Cardiac muscle cell (in vitro differentiated cells and primary cell): ENCODE data around the gene TSPAN31. TPM values are rescaled to one million over a fixed set of nuclear protein-coding genes. Genes with fewer than 3 reads are reported as not detected.

ENCODE experiments used
- DNase-seq, 2 donors: peaks; one replicate each; pipeline versions ENCODE4 v3.0.0 to v3.0.0-alpha.2; 2010 to 2017; ENCODE audit warnings: low read depth in 1 of 2, low spot score in 1 of 2
- H3K27ac ChIP-seq: fragments of 200-600 bp; sonication (generic); 2 replicates; pipeline ENCODE4 v1.5.1; 2016
- H3K27me3 ChIP-seq: fragments of 200-600 bp; sonication (generic); 2 replicates; pipeline ENCODE4 v1.6.0; 2016; ENCODE audit warnings: control low read depth
- H3K36me3 ChIP-seq: fragments of 200-600 bp; sonication (generic); 2 replicates; pipeline ENCODE4 v1.5.1; 2016; ENCODE audit warnings: control low read depth
- H3K4me1 ChIP-seq: fragments of 200-600 bp; sonication (generic); 2 replicates; pipeline ENCODE4 v1.8.1; 2017; ENCODE audit warnings: low read depth, mild to moderate bottlenecking, mixed run types
- H3K4me3 ChIP-seq: fragments of 200-600 bp; sonication (generic); 2 replicates; pipeline ENCODE4 v1.5.1; 2016; ENCODE audit warnings: mild to moderate bottlenecking
- H3K9me3 ChIP-seq: fragments of 200-600 bp; sonication (generic); 2 replicates; pipeline ENCODE4 v1.5.1; 2017; ENCODE audit warnings: low read depth, mild to moderate bottlenecking, control low read depth
- polyA plus RNA-seq: library from polyadenylated mRNA; unstranded; fragments of >200 nt; fragmentation: Nextera tagmentation; extraction: Ambion mirVana; gene quantifications from 2 replicates; pipeline ENCODE4 v1.2.1, GENCODE V29; 2016
- total RNA-seq: library from RNA; depleted of rRNA; stranded (reverse); fragments of >200 nt; gene quantifications from 2 replicates; pipeline ENCODE4 v1.2.3, GENCODE V29; 2016
- TF ChIP-seq, protein P1 (sequence below): IDR thresholded peaks from 2 replicates; pipeline ENCODE4 v1.5.1; 2012; ENCODE audit warnings: low read depth, mild to moderate bottlenecking, low read length

TSPAN31 gene
- total and polyA plus RNA-seq, 2 experiments from 2014 or later, result 65.9 to 66.3 TPM

GRCh38 chr12:57796996-57797395 lies 52.2 kb downstream of the TSPAN31 start:
- peaks cover 49% of the 10 kb centered on the region for H3K36me3 ChIP-seq
- TF ChIP-seq, protein P1, sequence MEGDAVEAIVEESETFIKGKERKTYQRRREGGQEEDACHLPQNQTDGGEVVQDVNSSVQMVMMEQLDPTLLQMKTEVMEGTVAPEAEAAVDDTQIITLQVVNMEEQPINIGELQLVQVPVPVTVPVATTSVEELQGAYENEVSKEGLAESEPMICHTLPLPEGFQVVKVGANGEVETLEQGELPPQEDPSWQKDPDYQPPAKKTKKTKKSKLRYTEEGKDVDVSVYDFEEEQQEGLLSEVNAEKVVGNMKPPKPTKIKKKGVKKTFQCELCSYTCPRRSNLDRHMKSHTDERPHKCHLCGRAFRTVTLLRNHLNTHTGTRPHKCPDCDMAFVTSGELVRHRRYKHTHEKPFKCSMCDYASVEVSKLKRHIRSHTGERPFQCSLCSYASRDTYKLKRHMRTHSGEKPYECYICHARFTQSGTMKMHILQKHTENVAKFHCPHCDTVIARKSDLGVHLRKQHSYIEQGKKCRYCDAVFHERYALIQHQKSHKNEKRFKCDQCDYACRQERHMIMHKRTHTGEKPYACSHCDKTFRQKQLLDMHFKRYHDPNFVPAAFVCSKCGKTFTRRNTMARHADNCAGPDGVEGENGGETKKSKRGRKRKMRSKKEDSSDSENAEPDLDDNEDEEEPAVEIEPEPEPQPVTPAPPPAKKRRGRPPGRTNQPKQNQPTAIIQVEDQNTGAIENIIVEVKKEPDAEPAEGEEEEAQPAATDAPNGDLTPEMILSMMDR, result no peak
- H3K27me3 ChIP-seq, result no peaks in the 10 kb centered on the region
- no peak overlapping the region for H3K4me3 ChIP-seq
- no peaks in the 10 kb centered on the region for H3K4me1 ChIP-seq
- no peaks in the 10 kb centered on the region for H3K9me3 ChIP-seq
- H3K27ac ChIP-seq, result no peak overlapping the region
- no peak for DNase-seq

GRCh38 chr12:57797933-57798332 lies 53.1 kb downstream of the TSPAN31 start:
- Histone ChIP-seq H3K27ac (no peak overlapping the region), H3K9me3 (no peaks in the 10 kb centered on the region), H3K36me3 (peaks cover 55% of the 10 kb centered on the region), H3K27me3 (no peaks in the 10 kb centered on the region), H3K4me1 (no peaks in the 10 kb centered on the region), H3K4me3 (no peak overlapping the region)
- TF ChIP-seq, protein P1, result no peak
- no peak for DNase-seq

Other genes starting within 250 kb of the TSPAN31 start
- gene DDIT3, start 224.5 kb upstream of the TSPAN31 start, total RNA-seq, result 30.2 and 44.2 TPM in 2 replicates
- 33.8 and 51.3 TPM in 2 replicates for gene DDIT3, start 224.5 kb upstream of the TSPAN31 start, polyA plus RNA-seq
- 13.8 and 14.1 TPM in 2 replicates for gene MBD6, start 222.2 kb upstream of the TSPAN31 start, total RNA-seq
- 22.8 and 36.9 TPM in 2 replicates for gene MBD6, start 222.2 kb upstream of the TSPAN31 start, polyA plus RNA-seq
- 210 and 230 TPM in 2 replicates for gene DCTN2, start 197.8 kb upstream of the TSPAN31 start, total RNA-seq
- gene DCTN2, start 197.8 kb upstream of the TSPAN31 start, polyA plus RNA-seq, result 156 and 157 TPM in 2 replicates
- gene KIF5A, start 195.0 kb upstream of the TSPAN31 start, total RNA-seq, result 0.36 and 0.49 TPM in 2 replicates
- 0.05 and 0.11 TPM in 2 replicates for gene KIF5A, start 195.0 kb upstream of the TSPAN31 start, polyA plus RNA-seq
- gene PIP4K2C, start 153.8 kb upstream of the TSPAN31 start, total RNA-seq, result 15.1 and 23.5 TPM in 2 replicates
- gene PIP4K2C, start 153.8 kb upstream of the TSPAN31 start, polyA plus RNA-seq, result 20.4 and 25.5 TPM in 2 replicates
- 52.1 and 59.0 TPM in 2 replicates for gene DTX3, start 140.2 kb upstream of the TSPAN31 start, total RNA-seq
- 44.5 and 46.6 TPM in 2 replicates for gene DTX3, start 140.2 kb upstream of the TSPAN31 start, polyA plus RNA-seq
- gene ARHGEF25, start 133.6 kb upstream of the TSPAN31 start, total RNA-seq, result 22.3 and 38.6 TPM in 2 replicates
- gene ARHGEF25, start 133.6 kb upstream of the TSPAN31 start, polyA plus RNA-seq, result 2.0 and 3.5 TPM in 2 replicates
- 0.32 TPM in 1 of 2 replicates, not detected in the other for gene B4GALNT1, start 111.8 kb upstream of the TSPAN31 start, total RNA-seq
- 0.29 TPM in 1 of 2 replicates, not detected in the other for gene B4GALNT1, start 111.8 kb upstream of the TSPAN31 start, polyA plus RNA-seq
- gene OS9, start 50.9 kb upstream of the TSPAN31 start, total RNA-seq, result 182 and 202 TPM in 2 replicates
- 122 and 134 TPM in 2 replicates for gene OS9, start 50.9 kb upstream of the TSPAN31 start, polyA plus RNA-seq
- gene AGAP2, start 6.3 kb upstream of the TSPAN31 start, total RNA-seq, result 0.33 and 0.49 TPM in 2 replicates
- gene AGAP2, start 6.3 kb upstream of the TSPAN31 start, polyA plus RNA-seq, result 0.05 and 0.10 TPM in 2 replicates
- 75.8 and 137 TPM in 2 replicates for gene CDK4, start 7.3 kb downstream of the TSPAN31 start, total RNA-seq
- 160 and 172 TPM in 2 replicates for gene CDK4, start 7.3 kb downstream of the TSPAN31 start, polyA plus RNA-seq
- gene MARCHF9, start 10.1 kb downstream of the TSPAN31 start, total RNA-seq, result 21.9 and 23.3 TPM in 2 replicates
- 9.0 and 11.7 TPM in 2 replicates for gene MARCHF9, start 10.1 kb downstream of the TSPAN31 start, polyA plus RNA-seq
- 0.07 and 1.3 TPM in 2 replicates for gene CYP27B1, start 22.0 kb downstream of the TSPAN31 start, total RNA-seq
- gene CYP27B1, start 22.0 kb downstream of the TSPAN31 start, polyA plus RNA-seq, result 0.33 TPM in 1 of 2 replicates, not detected in the other
- gene METTL1, start 27.1 kb downstream of the TSPAN31 start, total RNA-seq, result 8.1 and 11.9 TPM in 2 replicates
- 20.0 and 21.6 TPM in 2 replicates for gene METTL1, start 27.1 kb downstream of the TSPAN31 start, polyA plus RNA-seq
- 2.2 and 4.8 TPM in 2 replicates for gene EEF1AKMT3, start 27.6 kb downstream of the TSPAN31 start, total RNA-seq
- gene EEF1AKMT3, start 27.6 kb downstream of the TSPAN31 start, polyA plus RNA-seq, result 3.7 and 3.9 TPM in 2 replicates
- gene TSFM, start 37.7 kb downstream of the TSPAN31 start, total RNA-seq, result 22.6 and 34.4 TPM in 2 replicates
- 59.6 and 66.7 TPM in 2 replicates for gene TSFM, start 37.7 kb downstream of the TSPAN31 start, polyA plus RNA-seq
- 1.6 TPM in 2 replicates for gene AVIL, start 73.7 kb downstream of the TSPAN31 start, total RNA-seq
- gene AVIL, start 73.7 kb downstream of the TSPAN31 start, polyA plus RNA-seq, result 1.7 and 2.9 TPM in 2 replicates
- 103 and 105 TPM in 2 replicates for gene CTDSP2, start 101.7 kb downstream of the TSPAN31 start, total RNA-seq
- 82.9 and 108 TPM in 2 replicates for gene CTDSP2, start 101.7 kb downstream of the TSPAN31 start, polyA plus RNA-seq
- 9.2 and 18.3 TPM in 2 replicates for gene ATP23, start 196.5 kb downstream of the TSPAN31 start, total RNA-seq
- gene ATP23, start 196.5 kb downstream of the TSPAN31 start, polyA plus RNA-seq, result 11.4 and 14.3 TPM in 2 replicates